ENCODE results near the gene CAMKMT. TPM values are rescaled to one million over a fixed set of nuclear protein-coding genes. Genes with fewer than 3 reads are reported as not detected.

Gene CAMKMT
- total RNA-seq, 2 experiments from 2014 or later, result 11.9 to 13.9 TPM

DNA sequence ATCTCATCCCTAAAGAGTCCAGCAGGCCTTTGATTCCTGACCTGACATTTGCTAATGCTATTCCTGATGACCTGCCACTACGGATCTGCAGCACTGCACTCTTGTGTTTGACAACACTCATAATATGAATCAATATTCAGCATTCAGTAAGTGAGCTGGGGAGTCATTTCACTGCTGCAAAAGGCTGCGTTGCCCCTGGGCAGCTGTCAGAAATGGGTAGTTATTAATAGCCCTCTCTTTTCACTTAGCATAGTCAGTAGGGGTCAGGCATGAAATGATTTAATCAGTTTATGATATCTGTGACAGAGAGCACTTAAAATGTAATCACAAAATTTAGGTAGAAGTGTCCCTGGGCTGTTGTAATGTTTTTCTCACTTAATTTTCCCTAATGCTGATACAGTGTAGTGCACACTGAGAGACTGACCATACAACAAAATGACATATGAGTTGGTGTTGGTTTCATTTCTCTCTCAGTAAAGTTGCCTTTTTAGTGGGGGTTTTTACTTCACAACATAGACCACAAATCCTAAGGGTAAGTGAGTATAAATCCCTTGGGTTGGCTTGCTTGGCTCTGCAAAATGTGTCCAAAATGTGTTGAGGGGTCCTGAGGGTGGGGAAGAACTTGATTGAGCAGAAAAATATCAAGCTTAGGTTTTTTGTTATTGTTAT lies 184.8 kb downstream of the CAMKMT start:
- no peaks in the 10 kb centered on the region for H3K27me3 Mint-ChIP-seq
- no peaks in the 10 kb centered on the region for H3K4me1 ChIP-seq (ENCODE audit: insufficient read depth, low read length)
- no peak overlapping the region for H3K4me3 Mint-ChIP-seq
- no peak overlapping the region for H3K27ac ChIP-seq (ENCODE audit: low read depth in 1 of 2, low read length in 2 of 2)
- no peak overlapping the region for H3K4me3 ChIP-seq (ENCODE audit: low read length)
- CTCF ChIA-PET, result no interaction called here
- no peak for ATAC-seq (ENCODE audit: poor library complexity)
- H3K36me3 Mint-ChIP-seq (ENCODE audit: low read depth), result peaks cover 18% of the 10 kb centered on the region
- POLR2A ChIA-PET, result no interaction called here
- intact Hi-C loops (cut with DNase I, micrococcal nuclease), result no loop called here
- H3K27me3 ChIP-seq (ENCODE audit: control insufficient read depth in 1 of 2, insufficient read depth in 2 of 2, low read length in 2 of 2), result no peaks in the 10 kb centered on the region
- H3K9me3 Mint-ChIP-seq, result no peaks in the 10 kb centered on the region
- peaks cover 10% of the 10 kb centered on the region for H3K36me3 ChIP-seq (ENCODE audit: insufficient read depth, low read length)
- no peaks in the 10 kb centered on the region for H3K9me3 ChIP-seq (ENCODE audit: control insufficient read depth in 1 of 2, insufficient read depth in 1 of 2, low read length in 2 of 2)
- TF ChIP-seq, protein P1, sequence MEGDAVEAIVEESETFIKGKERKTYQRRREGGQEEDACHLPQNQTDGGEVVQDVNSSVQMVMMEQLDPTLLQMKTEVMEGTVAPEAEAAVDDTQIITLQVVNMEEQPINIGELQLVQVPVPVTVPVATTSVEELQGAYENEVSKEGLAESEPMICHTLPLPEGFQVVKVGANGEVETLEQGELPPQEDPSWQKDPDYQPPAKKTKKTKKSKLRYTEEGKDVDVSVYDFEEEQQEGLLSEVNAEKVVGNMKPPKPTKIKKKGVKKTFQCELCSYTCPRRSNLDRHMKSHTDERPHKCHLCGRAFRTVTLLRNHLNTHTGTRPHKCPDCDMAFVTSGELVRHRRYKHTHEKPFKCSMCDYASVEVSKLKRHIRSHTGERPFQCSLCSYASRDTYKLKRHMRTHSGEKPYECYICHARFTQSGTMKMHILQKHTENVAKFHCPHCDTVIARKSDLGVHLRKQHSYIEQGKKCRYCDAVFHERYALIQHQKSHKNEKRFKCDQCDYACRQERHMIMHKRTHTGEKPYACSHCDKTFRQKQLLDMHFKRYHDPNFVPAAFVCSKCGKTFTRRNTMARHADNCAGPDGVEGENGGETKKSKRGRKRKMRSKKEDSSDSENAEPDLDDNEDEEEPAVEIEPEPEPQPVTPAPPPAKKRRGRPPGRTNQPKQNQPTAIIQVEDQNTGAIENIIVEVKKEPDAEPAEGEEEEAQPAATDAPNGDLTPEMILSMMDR (IDR thresholded peaks at IDR 0.05), result no peak
- H3K4me1 Mint-ChIP-seq (ENCODE audit: low read depth), result no peaks in the 10 kb centered on the region
- no peak overlapping the region for H3K27ac Mint-ChIP-seq
- DNase-seq, result no peak

DNA sequence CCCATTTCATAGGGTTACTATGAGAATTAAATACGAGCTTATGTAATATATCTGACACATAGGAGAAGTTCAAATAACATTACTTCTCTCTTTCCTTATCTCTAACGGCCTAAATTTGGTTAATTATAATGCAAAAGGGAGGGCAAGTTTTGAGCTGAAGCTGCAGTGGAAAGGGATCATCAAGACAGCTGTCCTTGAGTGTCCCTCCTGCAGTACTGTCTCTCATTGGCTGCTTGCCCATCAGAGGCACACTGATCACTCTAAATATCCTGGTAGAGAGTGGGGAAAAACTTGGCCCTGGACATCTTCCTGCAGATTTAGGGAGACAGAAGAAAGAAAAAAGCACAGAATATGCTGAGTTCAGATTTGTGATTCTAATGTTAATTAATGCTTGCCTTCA lies 186.0 kb downstream of the CAMKMT start:
- Histone ChIP-seq H3K27ac (ENCODE audit: low read depth in 1 of 2, low read length in 2 of 2) (no peak overlapping the region), H3K4me3 (ENCODE audit: low read length) (no peak overlapping the region), H3K27me3 (ENCODE audit: control insufficient read depth in 1 of 2, insufficient read depth in 2 of 2, low read length in 2 of 2) (no peaks in the 10 kb centered on the region), H3K4me1 (ENCODE audit: insufficient read depth, low read length) (no peaks in the 10 kb centered on the region), H3K36me3 (ENCODE audit: insufficient read depth, low read length) (peaks cover 10% of the 10 kb centered on the region), H3K9me3 (ENCODE audit: control insufficient read depth in 1 of 2, insufficient read depth in 1 of 2, low read length in 2 of 2) (no peaks in the 10 kb centered on the region)
- intact Hi-C loops (cut with DNase I, micrococcal nuclease), result no loop called here
- TF ChIP-seq, protein P1 (IDR thresholded peaks at IDR 0.05), result no peak
- H3K4me3 Mint-ChIP-seq, result no peak overlapping the region
- ChIA-PET CTCF (no interaction called here), POLR2A (no interaction called here)
- H3K27me3 Mint-ChIP-seq, result no peaks in the 10 kb centered on the region
- H3K36me3 Mint-ChIP-seq (ENCODE audit: low read depth), result peaks cover 20% of the 10 kb centered on the region
- no peaks in the 10 kb centered on the region for H3K9me3 Mint-ChIP-seq
- H3K4me1 Mint-ChIP-seq (ENCODE audit: low read depth), result no peaks in the 10 kb centered on the region
- no peak overlapping the region for H3K27ac Mint-ChIP-seq
- ATAC-seq (ENCODE audit: poor library complexity) (no peak), DNase-seq (no peak)

DNA sequence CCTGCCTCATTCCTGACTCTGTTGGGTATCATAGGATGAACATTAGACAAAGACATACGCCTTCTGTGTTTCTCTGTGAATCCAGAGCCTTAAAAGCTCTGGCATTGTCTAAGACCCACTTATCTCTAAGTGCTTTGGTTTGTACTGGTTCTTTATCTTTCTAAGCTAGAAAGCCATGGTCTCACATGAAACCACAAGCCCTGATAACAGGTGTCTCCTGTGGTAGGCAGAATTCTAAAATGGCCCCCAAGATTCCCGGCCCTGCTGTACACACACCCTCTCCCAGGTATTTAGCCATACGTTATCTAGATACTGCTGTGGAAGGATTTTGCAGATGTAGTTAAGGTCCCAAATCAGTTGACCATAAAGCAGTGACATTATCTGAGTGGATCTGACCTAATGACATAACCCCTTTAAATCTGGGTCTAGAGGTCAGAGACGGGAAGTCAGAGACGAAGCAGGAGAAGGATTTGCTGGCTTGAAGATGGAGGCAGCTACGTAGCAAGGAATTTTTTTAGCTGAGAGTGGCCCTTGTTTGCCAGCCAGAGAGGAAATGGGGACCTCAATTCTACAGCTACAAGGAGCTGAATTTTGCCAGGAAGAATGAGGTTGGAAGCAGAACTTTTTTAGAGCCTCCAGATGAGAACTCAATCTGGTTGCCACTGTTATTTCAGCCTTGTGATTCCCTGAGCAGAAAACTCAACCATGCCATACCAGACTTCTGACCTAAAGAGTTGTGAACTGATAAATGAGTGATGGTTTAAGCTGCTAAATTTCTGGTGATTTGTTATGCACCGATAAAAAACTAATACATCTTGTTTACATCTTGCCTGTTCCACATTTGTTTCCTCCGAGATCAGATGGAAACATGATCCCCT lies 186.7 kb downstream of the CAMKMT start:
- H3K9me3 Mint-ChIP-seq, result no peaks in the 10 kb centered on the region

More for the DNA sequence above, 186.7 kb downstream of the CAMKMT start:
- ATAC-seq (ENCODE audit: poor library complexity) (no peak), DNase-seq (no peak)
- TF ChIP-seq, protein P1 (IDR thresholded peaks at IDR 0.05), result no peak
- no peak overlapping the region for H3K4me3 Mint-ChIP-seq
- POLR2A ChIA-PET, result no interaction called here
- H3K4me1 ChIP-seq (ENCODE audit: insufficient read depth, low read length), result no peaks in the 10 kb centered on the region
- H3K36me3 Mint-ChIP-seq (ENCODE audit: low read depth), result peaks cover 20% of the 10 kb centered on the region
- CTCF ChIA-PET, result no interaction called here
- intact Hi-C loops (cut with DNase I, micrococcal nuclease), result no loop called here
- no peak overlapping the region for H3K4me3 ChIP-seq (ENCODE audit: low read length)
- no peaks in the 10 kb centered on the region for H3K27me3 ChIP-seq (ENCODE audit: control insufficient read depth in 1 of 2, insufficient read depth in 2 of 2, low read length in 2 of 2)
- no peaks in the 10 kb centered on the region for H3K27me3 Mint-ChIP-seq
- H3K9me3 ChIP-seq (ENCODE audit: control insufficient read depth in 1 of 2, insufficient read depth in 1 of 2, low read length in 2 of 2), result no peaks in the 10 kb centered on the region
- no peak overlapping the region for H3K27ac Mint-ChIP-seq
- no peak overlapping the region for H3K27ac ChIP-seq (ENCODE audit: low read depth in 1 of 2, low read length in 2 of 2)
- no peaks in the 10 kb centered on the region for H3K4me1 Mint-ChIP-seq (ENCODE audit: low read depth)
- H3K36me3 ChIP-seq (ENCODE audit: insufficient read depth, low read length), result peaks cover 10% of the 10 kb centered on the region
